GM12891 (cell line): ENCODE results near the gene CREB3L2.

Experiments
- POLR2A ChIP-seq: IDR thresholded peaks from 2 replicates; pipeline ENCODE4 v1.6.1; 2011; ENCODE audit warnings: low read depth, low read length, control low read depth
- POLR2AphosphoS5 ChIP-seq: IDR thresholded peaks from 2 replicates; pipeline ENCODE4 v1.6.1; 2011; ENCODE audit warnings: low read depth, low read length, control low read depth
- TAF1 ChIP-seq: IDR thresholded peaks from 2 replicates; pipeline ENCODE4 v1.6.1; 2011; ENCODE audit warnings: low read depth, low read length, control low read depth

DNA sequence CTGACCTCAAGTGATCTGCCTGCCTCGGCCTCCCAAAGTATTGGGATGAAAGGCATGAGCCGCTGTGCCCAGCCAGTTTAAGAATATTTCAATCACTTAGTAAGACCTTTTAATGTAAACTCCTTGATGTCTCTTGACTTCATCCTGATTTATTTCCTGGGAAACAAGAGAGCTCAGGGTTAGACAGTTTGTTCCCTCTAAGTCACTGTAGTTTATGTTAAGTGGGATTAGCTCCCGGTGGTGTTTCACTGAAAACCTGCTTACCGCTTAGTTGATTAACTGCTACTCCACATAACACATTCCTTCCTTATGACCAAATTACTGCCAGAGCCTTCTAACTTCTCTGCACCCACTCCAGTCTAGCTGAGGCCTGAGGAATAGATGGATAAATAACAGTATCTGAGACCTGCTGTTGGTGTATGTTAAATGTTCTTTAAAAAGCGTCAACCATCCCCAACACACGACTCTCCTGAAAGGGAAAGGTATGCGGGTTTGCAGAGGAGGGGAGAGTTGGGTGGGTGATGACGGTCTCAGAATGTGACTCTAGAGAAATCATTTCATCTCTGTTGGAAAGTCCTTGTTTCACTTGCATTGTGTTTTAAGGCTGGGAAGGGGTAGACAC lies 48.7 kb downstream of the CREB3L2 start:
- TF ChIP-seq POLR2A (no peak), POLR2AphosphoS5 (no peak), TAF1 (no peak)
